Peyer's patch (tissue), 4 donors: ENCODE data around the gene TSPAN9. TPM values are rescaled to one million over a fixed set of nuclear protein-coding genes. Genes with fewer than 3 reads are reported as not detected.

Experiments
- DNase-seq, 3 donors: peaks; one replicate each; pipeline ENCODE4 v3.0.0-alpha.2; 2017 to 2019
- H3K27ac ChIP-seq, 4 donors: fragments of 200-600 bp; sonication (generic); one replicate each; pipeline ENCODE4 v1.5.1; 2016 to 2019
- H3K27me3 ChIP-seq, 2 donors: fragments of 200-600 bp; sonication (generic); one replicate each; pipeline ENCODE4 v1.5.1; 2019
- H3K36me3 ChIP-seq, 3 donors: fragments of 200-600 bp; sonication (generic); one replicate each; pipeline ENCODE4 v1.5.1; 2016 to 2019
- H3K4me1 ChIP-seq, 4 donors: fragments of 200-600 bp; sonication (generic); one replicate each; pipeline ENCODE4 v1.5.1; 2016 to 2019
- H3K4me3 ChIP-seq, 4 donors: fragments of 200-600 bp; sonication (generic); 1 replicate in 3 of 4; 2 replicates in 1 of 4; pipeline ENCODE4 v1.5.1; 2016 to 2019; ENCODE audit warnings: mild to moderate bottlenecking in 1 of 4
- H3K9me3 ChIP-seq, 4 donors: fragments of 200-600 bp; sonication (generic); one replicate each; pipeline ENCODE4 v1.5.1; 2016 to 2019; ENCODE audit warnings: mild to moderate bottlenecking in 1 of 4
- CTCF ChIP-seq, 6 experiments: fragments of 450-650 bp in 4 of 6; fragments of 200-600 bp in 2 of 6; sonication (generic) in 1 of 6; IDR thresholded peaks; one replicate each; pipeline ENCODE4 v1.5.1; 2017 to 2019; ENCODE audit warnings: antibody characterized with exemption in 6 of 6, mild to moderate bottlenecking in 3 of 6, moderate library complexity in 1 of 6
- POLR2A ChIP-seq, 2 donors: fragments of 450-650 bp; IDR thresholded peaks; one replicate each; pipeline ENCODE4 v1.5.1; 2017; ENCODE audit warnings: antibody characterized with exemption in 2 of 2, mild to moderate bottlenecking in 2 of 2, moderate library complexity in 2 of 2
- total RNA-seq, 4 donors: library from RNA; depleted of rRNA; stranded (reverse); fragments of >200 nt; gene quantifications; one replicate each; pipeline ENCODE4 v1.1.0, GENCODE V29; 2016

TSPAN9 gene
- total RNA-seq, 4 donors from 2014 or later: 7.5 to 23.9 (median 11.8) TPM

- Histone ChIP-seq H3K27me3 (no peaks in the 10 kb centered on the region), H3K27ac (no peak overlapping the region), H3K4me3 (no peak overlapping the region), H3K9me3 (no peaks in the 10 kb centered on the region), H3K4me1 (no peaks in the 10 kb centered on the region), H3K36me3 (no peaks in the 10 kb centered on the region)
- TF ChIP-seq CTCF (IDR thresholded peaks at IDR 0.05) (no peak), POLR2A (IDR thresholded peaks at IDR 0.05) (no peak)
- no peak for DNase-seq
Measured at GRCh38 chr12:3316776-3317480, 239.7 kb downstream of the TSPAN9 start.

- no peaks in the 10 kb centered on the region for H3K9me3 ChIP-seq
- H3K4me3 ChIP-seq: no peak overlapping the region
- H3K4me1 ChIP-seq: no peaks in the 10 kb centered on the region
- H3K36me3 ChIP-seq: no peaks in the 10 kb centered on the region
- TF ChIP-seq POLR2A (IDR thresholded peaks at IDR 0.05) (no peak), CTCF (IDR thresholded peaks at IDR 0.05) (no peak)
- H3K27ac ChIP-seq: no peak overlapping the region
- H3K27me3 ChIP-seq: no peaks in the 10 kb centered on the region
- DNase-seq: no peak
Measured at GRCh38 chr12:3317481-3317815, 240.3 kb downstream of the TSPAN9 start.

- Histone ChIP-seq H3K4me1 (no peaks in the 10 kb centered on the region), H3K27me3 (no peaks in the 10 kb centered on the region), H3K36me3 (no peaks in the 10 kb centered on the region), H3K9me3 (no peaks in the 10 kb centered on the region), H3K4me3 (no peak overlapping the region), H3K27ac (no peak overlapping the region)
- no peak for TF ChIP-seq POLR2A (IDR thresholded peaks at IDR 0.05)
- TF ChIP-seq CTCF (IDR thresholded peaks at IDR 0.05): no peak
- DNase-seq: no peak
Measured at GRCh38 chr12:3317841-3318501, 240.8 kb downstream of the TSPAN9 start.

- no peak overlapping the region for H3K27ac ChIP-seq
- DNase-seq: no peak
- TF ChIP-seq POLR2A (IDR thresholded peaks at IDR 0.05) (no peak), CTCF (IDR thresholded peaks at IDR 0.05) (no peak)
Measured at GRCh38 chr12:3319723-3320492, 242.7 kb downstream of the TSPAN9 start.

GRCh38 chr12:3320881-3321509 lies 243.8 kb downstream of the TSPAN9 start:
- Histone ChIP-seq H3K9me3 (no peaks in the 10 kb centered on the region), H3K27ac (no peak overlapping the region), H3K4me3 (no peak overlapping the region), H3K27me3 (no peaks in the 10 kb centered on the region), H3K4me1 (no peaks in the 10 kb centered on the region), H3K36me3 (no peaks in the 10 kb centered on the region)
- no peak for DNase-seq
- TF ChIP-seq CTCF (IDR thresholded peaks at IDR 0.05): no peak
- TF ChIP-seq POLR2A (IDR thresholded peaks at IDR 0.05): no peak

More at GRCh38 chr12:3319723-3320492, 242.7 kb downstream of the TSPAN9 start:
- H3K4me1 ChIP-seq: no peaks in the 10 kb centered on the region
- no peak overlapping the region for H3K4me3 ChIP-seq
- H3K36me3 ChIP-seq: no peaks in the 10 kb centered on the region
- H3K9me3 ChIP-seq: no peaks in the 10 kb centered on the region
- H3K27me3 ChIP-seq: no peaks in the 10 kb centered on the region
